ENCODE results near the gene ARHGEF28. TPM values are rescaled to one million over a fixed set of nuclear protein-coding genes. Genes with fewer than 3 reads are reported as not detected.
A peak's percentile ranks its signal among the peaks of the same experiment; 100 is the strongest.

The ARHGEF28 gene
- total RNA-seq, 3 donors from 2014 or later (not counting 1 experiment from before 2014, with no cell fraction given): 2.3 to 7.1 (median 5.8) TPM

DNA sequence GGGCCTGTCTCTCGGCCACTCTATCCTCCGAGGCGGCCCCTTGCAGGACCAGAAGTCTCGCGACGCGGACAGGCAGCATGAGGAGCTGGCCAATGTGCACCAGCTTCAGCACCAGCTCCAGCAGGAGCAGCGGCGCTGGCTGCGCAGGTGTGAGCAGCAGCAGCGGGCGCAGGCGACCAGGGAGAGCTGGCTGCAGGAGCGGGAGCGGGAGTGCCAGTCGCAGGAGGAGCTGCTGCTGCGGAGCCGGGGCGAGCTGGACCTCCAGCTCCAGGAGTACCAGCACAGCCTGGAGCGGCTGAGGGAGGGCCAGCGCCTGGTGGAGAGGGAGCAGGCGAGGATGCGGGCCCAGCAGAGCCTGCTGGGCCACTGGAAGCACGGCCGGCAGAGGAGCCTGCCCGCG, 283.5 kb downstream of the ARHGEF28 start:
- no peaks in the 10 kb centered on the region for H3K4me1 ChIP-seq (ENCODE audit: control insufficient read depth, insufficient read depth, low read length)
- H3K27ac Mint-ChIP-seq: no peak overlapping the region
- no peaks in the 10 kb centered on the region for H3K9me3 Mint-ChIP-seq
- TF ChIP-seq, protein P1, sequence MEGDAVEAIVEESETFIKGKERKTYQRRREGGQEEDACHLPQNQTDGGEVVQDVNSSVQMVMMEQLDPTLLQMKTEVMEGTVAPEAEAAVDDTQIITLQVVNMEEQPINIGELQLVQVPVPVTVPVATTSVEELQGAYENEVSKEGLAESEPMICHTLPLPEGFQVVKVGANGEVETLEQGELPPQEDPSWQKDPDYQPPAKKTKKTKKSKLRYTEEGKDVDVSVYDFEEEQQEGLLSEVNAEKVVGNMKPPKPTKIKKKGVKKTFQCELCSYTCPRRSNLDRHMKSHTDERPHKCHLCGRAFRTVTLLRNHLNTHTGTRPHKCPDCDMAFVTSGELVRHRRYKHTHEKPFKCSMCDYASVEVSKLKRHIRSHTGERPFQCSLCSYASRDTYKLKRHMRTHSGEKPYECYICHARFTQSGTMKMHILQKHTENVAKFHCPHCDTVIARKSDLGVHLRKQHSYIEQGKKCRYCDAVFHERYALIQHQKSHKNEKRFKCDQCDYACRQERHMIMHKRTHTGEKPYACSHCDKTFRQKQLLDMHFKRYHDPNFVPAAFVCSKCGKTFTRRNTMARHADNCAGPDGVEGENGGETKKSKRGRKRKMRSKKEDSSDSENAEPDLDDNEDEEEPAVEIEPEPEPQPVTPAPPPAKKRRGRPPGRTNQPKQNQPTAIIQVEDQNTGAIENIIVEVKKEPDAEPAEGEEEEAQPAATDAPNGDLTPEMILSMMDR (IDR thresholded peaks at IDR 0.05): no peak
- ATAC-seq (peak in 1 of 3 donors; percentile 17), DNase-seq (no peak)
- no peaks in the 10 kb centered on the region for H3K4me1 Mint-ChIP-seq
- H3K36me3 Mint-ChIP-seq: no peaks in the 10 kb centered on the region
- H3K27ac ChIP-seq (ENCODE audit: low read length): no peak overlapping the region
- 98% methylated on average over 27 of the region's 27 CpGs for WGBS (ENCODE audit: insufficient coverage)
- H3K36me3 ChIP-seq (ENCODE audit: control insufficient read depth, insufficient read depth, low read length): no peaks in the 10 kb centered on the region
- no peaks in the 10 kb centered on the region for H3K27me3 Mint-ChIP-seq (ENCODE audit: low read depth in 2 of 2)
- no peaks in the 10 kb centered on the region for H3K9me3 ChIP-seq (ENCODE audit: control insufficient read depth, insufficient read depth, low read length)
- no peak overlapping the region for H3K4me3 ChIP-seq (ENCODE audit: low read length)
- H3K27me3 ChIP-seq (ENCODE audit: control insufficient read depth, insufficient read depth, low read length): no peaks in the 10 kb centered on the region
- no peak overlapping the region for H3K4me3 Mint-ChIP-seq
- intact Hi-C loops (cut with micrococcal nuclease): loop anchor here (10.0 kb wide), 2 partner anchors 1005 to 1355 kb away; no protein-coding TSS in a partner anchor

DNA sequence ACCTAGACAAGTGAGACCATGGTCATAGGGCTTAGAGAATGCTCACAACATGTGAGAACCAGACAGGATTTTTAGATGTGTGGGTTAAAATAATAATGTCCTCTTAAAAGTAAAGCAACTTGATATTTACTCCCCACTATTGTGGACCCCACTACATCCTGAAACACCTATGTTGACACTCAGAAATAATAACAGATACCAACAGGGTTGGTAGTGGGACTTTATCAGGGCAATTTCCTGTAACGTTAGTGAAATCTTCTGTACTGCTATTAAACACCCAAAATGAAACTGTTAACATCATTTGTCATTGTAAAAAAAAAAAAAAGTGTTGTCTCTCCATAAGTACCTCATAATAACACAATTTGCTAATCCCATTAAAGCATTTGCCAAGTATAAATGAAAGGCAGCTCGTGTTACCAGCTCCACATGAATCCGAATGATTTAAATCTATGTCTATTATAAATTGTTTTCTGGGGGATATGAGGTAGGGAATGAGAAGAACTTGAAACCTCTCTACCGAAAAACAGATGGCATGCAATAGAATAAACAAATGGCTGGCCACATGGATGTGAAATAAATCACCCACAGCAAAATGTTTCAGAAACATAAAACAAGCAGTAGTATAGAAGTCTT, 285.9 kb downstream of the ARHGEF28 start:
- Histone ChIP-seq H3K4me3 (ENCODE audit: low read length) (no peak overlapping the region), H3K27me3 (ENCODE audit: control insufficient read depth, insufficient read depth, low read length) (no peaks in the 10 kb centered on the region), H3K9me3 (ENCODE audit: control insufficient read depth, insufficient read depth, low read length) (no peaks in the 10 kb centered on the region), H3K36me3 (ENCODE audit: control insufficient read depth, insufficient read depth, low read length) (no peaks in the 10 kb centered on the region), H3K4me1 (ENCODE audit: control insufficient read depth, insufficient read depth, low read length) (no peaks in the 10 kb centered on the region), H3K27ac (ENCODE audit: low read length) (no peak overlapping the region)
- H3K4me3 Mint-ChIP-seq: no peak overlapping the region
- no peak for DNase-seq
- H3K9me3 Mint-ChIP-seq: no peaks in the 10 kb centered on the region
- H3K27ac Mint-ChIP-seq: no peak overlapping the region
- H3K4me1 Mint-ChIP-seq: no peaks in the 10 kb centered on the region
- TF ChIP-seq, protein P1 (IDR thresholded peaks at IDR 0.05): no peak
- 74% methylated on average over 3 of the region's 4 CpGs for WGBS (ENCODE audit: insufficient coverage)
- no peak for ATAC-seq
- H3K27me3 Mint-ChIP-seq (ENCODE audit: low read depth in 2 of 2): no peaks in the 10 kb centered on the region
- intact Hi-C loops (cut with micrococcal nuclease): no loop called here
- no peaks in the 10 kb centered on the region for H3K36me3 Mint-ChIP-seq

DNA sequence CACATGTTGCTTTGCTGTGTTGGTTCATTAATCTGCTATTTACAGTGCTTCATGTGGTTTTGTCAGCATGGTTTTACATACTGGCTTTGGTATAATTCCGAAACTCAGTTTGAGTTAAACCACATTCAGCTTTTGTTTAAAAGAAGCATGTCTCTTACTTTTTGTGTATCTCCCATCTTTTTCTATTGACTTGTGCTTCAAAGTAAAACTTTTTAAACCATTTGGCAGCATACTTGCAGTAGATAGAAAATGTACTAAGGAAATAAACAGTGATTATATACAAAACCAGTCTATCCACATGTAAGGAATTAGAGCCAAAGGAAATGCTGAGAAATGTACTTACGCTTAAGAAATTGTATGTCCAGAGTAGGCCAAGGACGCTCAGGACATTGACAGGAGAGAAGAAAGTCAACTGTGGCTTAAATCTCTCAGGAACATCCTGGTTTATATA, 286.9 kb downstream of the ARHGEF28 start:
- H3K27ac Mint-ChIP-seq: no peak overlapping the region
- Histone ChIP-seq H3K27me3 (ENCODE audit: control insufficient read depth, insufficient read depth, low read length) (no peaks in the 10 kb centered on the region), H3K9me3 (ENCODE audit: control insufficient read depth, insufficient read depth, low read length) (no peaks in the 10 kb centered on the region), H3K27ac (ENCODE audit: low read length) (no peak overlapping the region), H3K4me1 (ENCODE audit: control insufficient read depth, insufficient read depth, low read length) (no peaks in the 10 kb centered on the region), H3K36me3 (ENCODE audit: control insufficient read depth, insufficient read depth, low read length) (no peaks in the 10 kb centered on the region), H3K4me3 (ENCODE audit: low read length) (no peak overlapping the region)
- no peaks in the 10 kb centered on the region for H3K9me3 Mint-ChIP-seq
- TF ChIP-seq, protein P1 (IDR thresholded peaks at IDR 0.05): no peak
- H3K4me3 Mint-ChIP-seq: no peak overlapping the region
- no peaks in the 10 kb centered on the region for H3K4me1 Mint-ChIP-seq
- H3K27me3 Mint-ChIP-seq (ENCODE audit: low read depth in 2 of 2): no peaks in the 10 kb centered on the region
- intact Hi-C loops (cut with micrococcal nuclease): no loop called here
- H3K36me3 Mint-ChIP-seq: no peaks in the 10 kb centered on the region
- no peak for DNase-seq
- 80% methylated on average over 3 of the region's 3 CpGs for WGBS (ENCODE audit: insufficient coverage)
- ATAC-seq: no peak

DNA sequence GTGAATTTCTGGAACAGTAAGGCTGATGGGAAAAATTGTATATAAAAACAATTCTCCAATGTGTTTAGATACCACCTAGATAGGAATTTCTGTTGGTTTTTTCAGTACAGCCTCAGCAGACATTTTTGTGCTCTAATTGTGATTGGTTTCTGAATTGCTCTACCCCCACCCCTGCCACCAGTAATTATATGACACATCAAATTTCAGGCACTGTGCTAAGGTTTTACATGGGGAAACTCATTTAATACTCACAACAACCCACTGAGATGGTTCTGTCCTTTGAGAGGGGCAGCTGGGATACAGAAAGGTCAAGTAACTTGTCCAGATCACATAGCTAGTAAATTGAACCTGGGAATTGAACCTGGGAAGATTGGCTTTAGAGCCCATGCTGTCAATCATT, 288.0 kb downstream of the ARHGEF28 start:
- Mint-ChIP-seq H3K9me3 (no peaks in the 10 kb centered on the region), H3K27me3 (ENCODE audit: low read depth in 2 of 2) (no peaks in the 10 kb centered on the region), H3K4me1 (no peaks in the 10 kb centered on the region), H3K4me3 (no peak overlapping the region), H3K27ac (no peak overlapping the region), H3K36me3 (no peaks in the 10 kb centered on the region)
- DNase-seq (no peak), ATAC-seq (no peak)
- intact Hi-C loops (cut with micrococcal nuclease): no loop called here
- Histone ChIP-seq H3K9me3 (ENCODE audit: control insufficient read depth, insufficient read depth, low read length) (no peaks in the 10 kb centered on the region), H3K4me3 (ENCODE audit: low read length) (no peak overlapping the region), H3K27ac (ENCODE audit: low read length) (no peak overlapping the region), H3K27me3 (ENCODE audit: control insufficient read depth, insufficient read depth, low read length) (no peaks in the 10 kb centered on the region), H3K36me3 (ENCODE audit: control insufficient read depth, insufficient read depth, low read length) (no peaks in the 10 kb centered on the region), H3K4me1 (ENCODE audit: control insufficient read depth, insufficient read depth, low read length) (no peaks in the 10 kb centered on the region)
- TF ChIP-seq, protein P1 (IDR thresholded peaks at IDR 0.05): no peak
